SK-N-SH (cell line): ENCODE data around the gene TFCP2. TPM values are rescaled to one million over a fixed set of nuclear protein-coding genes. Genes with fewer than 3 reads are reported as not detected.
A peak's percentile ranks its signal among the peaks of the same experiment; 100 is the strongest.

ENCODE experiments used
- CTCF ChIA-PET: fragments of 300-600, 350-600 bp; formaldehyde crosslinking; extraction: SDS; loops from one replicate; lab custom pipeline; 2021; lab: Yijun Ruan, JAX
- POLR2A ChIA-PET: fragments of 350-600 bp; sonication (Branson Sonifier 250); formaldehyde crosslinking; extraction: SDS; loops from one replicate; lab custom pipeline; 2020; ENCODE audit warnings: antibody characterized with exemption, inconsistent platforms; lab: Yijun Ruan, JAX
- DNase-seq: peaks from one replicate; pipeline ENCODE4 v3.0.0; 2012
- H2AFZ ChIP-seq: fragments of 200-600 bp; sonication (generic); 2 replicates; pipeline ENCODE4 v1.8.1; 2016; ENCODE audit warnings: antibody characterized with exemption, mild to moderate bottlenecking, low read depth
- H3F3A ChIP-seq: fragments of 200-600 bp; sonication (generic); replicated peaks from 2 replicates; pipeline ENCODE3; 2016; ENCODE audit warnings: antibody characterized with exemption, mild to moderate bottlenecking; ENCODE audit not compliant: insufficient read depth
- H3K27ac ChIP-seq, 2 experiments: fragments of 200-500 bp in 1 of 2; fragments of 200-600 bp in 1 of 2; sonication (Bioruptor generic) in 1 of 2; sonication (generic), shearing (Covaris generic) in 1 of 2; 2 replicates each; pipeline versions ENCODE4 v1.5.1 to v1.6.1; 2014 to 2016; ENCODE audit warnings: low read depth in 2 of 2, inconsistent platforms in 1 of 2, low read length in 1 of 2, mild to moderate bottlenecking in 1 of 2, mixed read lengths in 1 of 2
- H3K27me3 ChIP-seq: fragments of 200-600 bp; sonication (generic), shearing (Covaris generic); 2 replicates; pipeline ENCODE4 v1.6.1; 2016; ENCODE audit warnings: mixed run types; ENCODE audit not compliant: insufficient read depth
- H3K36me3 ChIP-seq, 2 experiments: fragments of 200-500 bp in 1 of 2; fragments of 200-600 bp in 1 of 2; sonication (Bioruptor generic) in 1 of 2; sonication (generic) in 1 of 2; replicated peaks in 1 of 2; 2 replicates each; pipeline versions ENCODE3 to v1.5.1; 2014 to 2016; ENCODE audit warnings: low read length in 1 of 2, mild to moderate bottlenecking in 1 of 2; ENCODE audit not compliant: insufficient read depth in 2 of 2, control insufficient read depth in 1 of 2
- H3K4me1 ChIP-seq, 2 experiments: fragments of 200-500 bp in 1 of 2; fragments of 200-600 bp in 1 of 2; sonication (Bioruptor generic) in 1 of 2; sonication (generic), shearing (Covaris generic) in 1 of 2; 2 replicates each; pipeline versions ENCODE4 v1.5.1 to v1.6.1; 2014 to 2016; ENCODE audit warnings: low read depth in 1 of 2, low read length in 1 of 2, mixed run types in 1 of 2; ENCODE audit not compliant: insufficient read depth in 2 of 2, control insufficient read depth in 1 of 2
- H3K4me2 ChIP-seq: fragments of 200-600 bp; sonication (generic), shearing (Covaris generic); 2 replicates; pipeline ENCODE4 v1.6.1; 2017; ENCODE audit warnings: mixed run types
- H3K4me3 ChIP-seq, 2 experiments: fragments of 200-500 bp in 1 of 2; fragments of 200-600 bp in 1 of 2; sonication (Bioruptor generic) in 1 of 2; sonication (generic), shearing (Covaris generic) in 1 of 2; 2 replicates each; pipeline versions ENCODE4 v1.5.1 to v1.8.1; 2014 to 2016; ENCODE audit warnings: low read depth in 2 of 2, inconsistent platforms in 1 of 2, low read length in 1 of 2, mild to moderate bottlenecking in 1 of 2, mixed read lengths in 1 of 2, moderate library complexity in 1 of 2
- H3K79me2 ChIP-seq: fragments of 200-600 bp; sonication (generic); 2 replicates; pipeline ENCODE4 v1.8.1; 2017; ENCODE audit warnings: mild to moderate bottlenecking; ENCODE audit not compliant: insufficient read depth
- H3K9ac ChIP-seq: fragments of 200-600 bp; sonication (generic); 2 replicates; pipeline ENCODE4 v1.6.1; 2017; ENCODE audit warnings: mixed run types
- H3K9me2 ChIP-seq: fragments of 200-600 bp; sonication (generic); 2 replicates; pipeline ENCODE4 v1.6.1; 2017; ENCODE audit warnings: mixed run types
- H3K9me3 ChIP-seq: fragments of 200-600 bp; sonication (generic); 2 replicates; pipeline ENCODE4 v1.6.1; 2017; ENCODE audit warnings: mixed run types, mild to moderate bottlenecking, moderate library complexity
- H4K20me1 ChIP-seq: fragments of 200-600 bp; sonication (generic); 2 replicates; pipeline ENCODE4 v1.6.1; 2017; ENCODE audit warnings: mild to moderate bottlenecking, mixed run types; ENCODE audit not compliant: insufficient read depth
- CTCF ChIP-seq: fragments of 200-600 bp; sonication (generic); IDR thresholded peaks from 2 replicates; pipeline ENCODE4 v1.6.1; 2017; ENCODE audit warnings: antibody characterized with exemption, mild to moderate bottlenecking, moderate library complexity
- EZH2phosphoT487 ChIP-seq: fragments of 200-600 bp; sonication (generic); IDR thresholded peaks from 2 replicates; pipeline ENCODE4 v1.6.1; 2017; ENCODE audit warnings: low read depth, mixed run types, mild to moderate bottlenecking, antibody characterized with exemption, moderate library complexity, borderline replicate concordance
- FOSL2 ChIP-seq: IDR thresholded peaks from 2 replicates; pipeline ENCODE4 v1.4.0; 2012; ENCODE audit warnings: low read depth, mild to moderate bottlenecking, moderate library complexity, borderline replicate concordance
- FOXJ3 ChIP-seq: sonication (generic); formaldehyde crosslinking; IDR thresholded peaks from 2 replicates; pipeline ENCODE4 v1.5.1; 2020; ENCODE audit warnings: mild to moderate bottlenecking, missing genetic modification reagents
- GATA2 ChIP-seq: sonication (generic); formaldehyde crosslinking; IDR thresholded peaks from 2 replicates; pipeline ENCODE4 v1.5.0; 2020; ENCODE audit warnings: mild to moderate bottlenecking, missing genetic modification reagents
- MAX ChIP-seq: IDR thresholded peaks from 2 replicates; pipeline ENCODE4 v1.4.0; 2012; ENCODE audit warnings: low read depth
- PBX3 ChIP-seq: IDR thresholded peaks from 2 replicates; pipeline ENCODE4; 2012
- POLR2AphosphoS5 ChIP-seq: IDR thresholded peaks from 2 replicates; pipeline ENCODE4 v1.6.1; 2012; ENCODE audit warnings: low read depth, low read length
- RCOR1 ChIP-seq: fragments of 150-350 bp; IDR thresholded peaks from 2 replicates; pipeline ENCODE4 v1.6.1; 2017; ENCODE audit warnings: antibody characterized with exemption, low read length
- REST ChIP-seq: IDR thresholded peaks from 2 replicates; pipeline ENCODE4 v1.6.1; 2012; ENCODE audit warnings: mild to moderate bottlenecking, low read depth, low read length, moderate library complexity
- RFX5 ChIP-seq: IDR thresholded peaks from 2 replicates; pipeline ENCODE4 v1.6.1; 2012; ENCODE audit warnings: mild to moderate bottlenecking, improper control_type of control experiment, low read length
- SIN3A ChIP-seq: IDR thresholded peaks from 2 replicates; pipeline ENCODE4 v1.6.1; 2012; ENCODE audit warnings: low read depth, mild to moderate bottlenecking, low read length, moderate library complexity, borderline replicate concordance
- USF2 ChIP-seq: fragments of 150-350 bp; IDR thresholded peaks from 2 replicates; pipeline ENCODE4 v1.6.1; 2017; ENCODE audit warnings: antibody characterized with exemption, low read length, low read depth, borderline replicate concordance
- WGBS: methylation state at CpG from one replicate; pipeline ENCODE4 v1.1.6; 2017; ENCODE audit warnings: low lambda C conversion rate; 5-methylcytosine and 5-hydroxymethylcytosine counted together
- polyA plus RNA-seq, 3 experiments: library from polyadenylated mRNA; depleted of rRNA; stranded (reverse); fragments of >200 nt; gene quantifications; 2 replicates each; pipeline ENCODE4 v1.2.3, GENCODE V29; 2012

TFCP2 gene
- polyA plus RNA-seq, 1 of the 3 experiments (the other 2 are of a cell fraction) = 18.1 TPM

GRCh38 chr12:51196547-51196946, 23.6 kb upstream of the TFCP2 start:
- Histone ChIP-seq H2AFZ (no peak overlapping the region), H3K79me2 (no peaks in the 10 kb centered on the region), H3K9ac (no peak overlapping the region), H3K4me2 (no peak overlapping the region), H3F3A (no peaks in the 10 kb centered on the region), H3K36me3 (no peaks in the 10 kb centered on the region), H3K27me3 (no peaks in the 10 kb centered on the region), H3K9me3 (no peaks in the 10 kb centered on the region), H3K27ac (no peak overlapping the region), H3K4me1 (no peaks in the 10 kb centered on the region), H3K9me2 (no peaks in the 10 kb centered on the region), H4K20me1 (no peaks in the 10 kb centered on the region), H3K4me3 (no peak overlapping the region)
- DNase-seq = peak; percentile 16
- POLR2A ChIA-PET = no interaction called here
- CTCF ChIA-PET = interaction anchor here (0.6 to 1.4 kb wide), 2 partner anchors 20 to 145 kb away, joined by 3 to 4 read pairs; no protein-coding TSS in a partner anchor
- WGBS = 93% methylated on average over 5 of the region's 9 CpGs
- TF ChIP-seq CTCF (no peak), REST (no peak), EZH2phosphoT487 (no peak), POLR2AphosphoS5 (no peak), SIN3A (no peak), FOSL2 (no peak), USF2 (no peak), FOXJ3 (CRISPR knock-in tag) (no peak), RFX5 (no peak), MAX (no peak), PBX3 (no peak), RCOR1 (no peak), GATA2 (CRISPR knock-in tag) (no peak)
